Left lung (tissue), 10 donors: ENCODE data around the gene GARNL3. TPM values are rescaled to one million over a fixed set of nuclear protein-coding genes. Genes with fewer than 3 reads are reported as not detected.

Experiments
- ATAC-seq: fragments of 200-7000 bp; cut with Tn5 transposase; one replicate; pipeline ENCODE4 v1.9.1; 2020; ENCODE audit warnings: moderate library complexity
- DNase-seq, 4 donors: peaks; one replicate each; pipeline ENCODE4 v3.0.0-alpha.2; 2013 to 2020
- H3K27ac ChIP-seq, 2 donors: fragments of 200-600 bp; sonication (generic) in 1 of 2; one replicate each; pipeline versions ENCODE4 v1.5.0 to v1.8.0; 2020 to 2021
- H3K27me3 ChIP-seq, 2 donors: fragments of 200-600 bp; sonication (generic) in 1 of 2; one replicate each; pipeline versions ENCODE4 v1.5.0 to v1.8.0; 2020 to 2021
- H3K36me3 ChIP-seq, 2 donors: fragments of 200-600 bp; sonication (generic) in 1 of 2; one replicate each; pipeline versions ENCODE4 v1.5.0 to v1.8.0; 2020 to 2021
- H3K4me1 ChIP-seq, 2 donors: fragments of 200-600 bp; one replicate each; pipeline ENCODE4 v1.8.0; 2021
- H3K4me3 ChIP-seq, 2 donors: fragments of 200-600 bp; sonication (generic) in 1 of 2; one replicate each; pipeline versions ENCODE4 v1.5.0 to v1.8.0; 2020 to 2021; ENCODE audit warnings: mild to moderate bottlenecking in 1 of 2
- H3K9me3 ChIP-seq, 2 donors: fragments of 200-600 bp; sonication (generic) in 1 of 2; one replicate each; pipeline versions ENCODE4 v1.5.0 to v1.8.0; 2020 to 2021
- intact Hi-C, 2 donors: fragments of 100-400 bp; cut with DNase I; formaldehyde crosslinking; loops; one replicate each; pipeline versions ENCODE4 v1.11.2 to v1.14.2; 2022
- polyA plus RNA-seq, 6 donors: library from polyadenylated mRNA; unstranded; fragments of 120-200 nt; gene quantifications; one replicate each; pipeline ENCODE4 v1.2.1, GENCODE V29; 2013; ENCODE audit not compliant: insufficient read length in 6 of 6
- total RNA-seq, 2 donors: library from RNA; stranded (reverse); fragmentation: NEBNext Ultra II Directional; extraction: Animal tissue kit (Norgen Biotek cat#: 25700); gene quantifications; one replicate each; pipeline ENCODE4 v1.2.1, GENCODE V29; 2021
- TF ChIP-seq, protein P1 (sequence below), 2 donors: fragments of 200-600 bp; sonication (generic) in 1 of 2; IDR thresholded peaks; one replicate each; pipeline versions ENCODE4 v1.5.0 to v1.8.0; 2021; ENCODE audit warnings: antibody characterized with exemption in 2 of 2
- donor health status: DM: no; HTN: yes; CAD: no.
- donor health status: DM: no; HTN: no; CAD: no.

GARNL3 gene
- total and polyA plus RNA-seq, 8 donors: 7.4 to 40.4 (median 37.7) TPM

DNA sequence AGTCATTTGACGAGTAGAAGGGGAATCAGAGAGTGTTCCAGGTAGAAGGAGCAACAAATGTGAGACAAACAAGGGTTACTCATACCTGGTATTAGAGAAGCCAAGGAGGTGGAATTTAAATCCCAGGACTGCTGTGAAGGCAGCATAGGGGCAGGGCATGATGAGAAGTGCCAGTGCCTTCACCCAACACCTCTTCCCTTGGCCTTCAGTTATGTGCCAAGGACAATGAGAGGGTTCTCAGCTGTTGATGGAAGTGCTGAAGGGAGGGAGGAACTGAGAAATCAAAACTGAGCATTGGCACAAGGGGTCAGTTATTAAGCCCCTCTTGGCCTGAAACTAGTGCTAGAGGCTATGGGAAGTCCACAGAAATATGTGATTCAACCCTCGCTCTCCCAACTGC is 50.3 kb downstream of the GARNL3 start:
- H3K27me3 ChIP-seq: no peaks in the 10 kb centered on the region
- no peak overlapping the region for H3K27ac ChIP-seq
- no peaks in the 10 kb centered on the region for H3K9me3 ChIP-seq
- H3K4me1 ChIP-seq: peaks cover 4 to 11% of the 10 kb centered on the region in 2 donors
- DNase-seq (no peak), ATAC-seq (no peak)
- intact Hi-C loops: no loop called here
- H3K4me3 ChIP-seq: no peak overlapping the region
- TF ChIP-seq, protein P1, sequence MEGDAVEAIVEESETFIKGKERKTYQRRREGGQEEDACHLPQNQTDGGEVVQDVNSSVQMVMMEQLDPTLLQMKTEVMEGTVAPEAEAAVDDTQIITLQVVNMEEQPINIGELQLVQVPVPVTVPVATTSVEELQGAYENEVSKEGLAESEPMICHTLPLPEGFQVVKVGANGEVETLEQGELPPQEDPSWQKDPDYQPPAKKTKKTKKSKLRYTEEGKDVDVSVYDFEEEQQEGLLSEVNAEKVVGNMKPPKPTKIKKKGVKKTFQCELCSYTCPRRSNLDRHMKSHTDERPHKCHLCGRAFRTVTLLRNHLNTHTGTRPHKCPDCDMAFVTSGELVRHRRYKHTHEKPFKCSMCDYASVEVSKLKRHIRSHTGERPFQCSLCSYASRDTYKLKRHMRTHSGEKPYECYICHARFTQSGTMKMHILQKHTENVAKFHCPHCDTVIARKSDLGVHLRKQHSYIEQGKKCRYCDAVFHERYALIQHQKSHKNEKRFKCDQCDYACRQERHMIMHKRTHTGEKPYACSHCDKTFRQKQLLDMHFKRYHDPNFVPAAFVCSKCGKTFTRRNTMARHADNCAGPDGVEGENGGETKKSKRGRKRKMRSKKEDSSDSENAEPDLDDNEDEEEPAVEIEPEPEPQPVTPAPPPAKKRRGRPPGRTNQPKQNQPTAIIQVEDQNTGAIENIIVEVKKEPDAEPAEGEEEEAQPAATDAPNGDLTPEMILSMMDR (IDR thresholded peaks at IDR 0.05): no peak
- no peaks in the 10 kb centered on the region for H3K36me3 ChIP-seq

DNA sequence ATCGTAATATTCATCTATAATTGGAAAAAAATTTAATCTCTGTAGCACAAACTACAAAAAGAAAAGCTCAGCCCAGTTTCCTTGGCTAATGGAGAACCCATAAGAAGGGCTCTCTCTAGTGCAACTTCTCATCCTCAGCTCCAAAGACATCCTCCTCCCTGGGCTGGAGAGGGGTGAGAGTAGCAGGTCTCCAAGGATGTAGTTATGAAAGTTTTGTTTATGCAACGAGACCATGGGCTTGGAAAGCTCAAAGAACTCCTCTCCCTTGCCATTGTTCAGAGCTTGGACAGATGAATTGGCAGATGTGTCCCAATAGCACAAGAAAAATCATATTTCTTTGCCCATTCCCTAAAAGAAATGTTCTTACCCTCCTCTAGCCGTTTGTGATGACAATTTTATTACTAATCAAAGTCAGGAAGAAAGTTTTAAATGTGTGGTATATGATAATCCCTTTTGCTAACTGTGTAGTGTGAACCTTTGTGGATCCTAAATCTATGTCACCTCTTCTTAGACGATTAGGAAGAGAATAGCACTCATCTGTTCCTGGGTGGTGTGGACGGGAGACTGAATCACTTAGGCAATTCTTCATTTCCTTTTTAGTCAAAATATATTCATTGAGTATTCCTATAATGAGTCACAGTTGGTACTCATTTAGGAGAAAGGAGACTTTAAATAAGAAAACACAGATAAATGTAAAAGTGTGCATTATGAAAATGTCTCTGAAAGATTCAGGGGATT is 52.2 kb downstream of the GARNL3 start:
- no peak overlapping the region for H3K27ac ChIP-seq
- intact Hi-C loops: no loop called here
- no peak for ATAC-seq
- no peaks in the 10 kb centered on the region for H3K36me3 ChIP-seq
- H3K4me3 ChIP-seq: no peak overlapping the region
- DNase-seq: no peak
- H3K27me3 ChIP-seq: no peaks in the 10 kb centered on the region
- peaks cover under 1 to 4% of the 10 kb centered on the region in 2 donors for H3K4me1 ChIP-seq
- TF ChIP-seq, protein P1 (IDR thresholded peaks at IDR 0.05): no peak
- no peaks in the 10 kb centered on the region for H3K9me3 ChIP-seq

DNA sequence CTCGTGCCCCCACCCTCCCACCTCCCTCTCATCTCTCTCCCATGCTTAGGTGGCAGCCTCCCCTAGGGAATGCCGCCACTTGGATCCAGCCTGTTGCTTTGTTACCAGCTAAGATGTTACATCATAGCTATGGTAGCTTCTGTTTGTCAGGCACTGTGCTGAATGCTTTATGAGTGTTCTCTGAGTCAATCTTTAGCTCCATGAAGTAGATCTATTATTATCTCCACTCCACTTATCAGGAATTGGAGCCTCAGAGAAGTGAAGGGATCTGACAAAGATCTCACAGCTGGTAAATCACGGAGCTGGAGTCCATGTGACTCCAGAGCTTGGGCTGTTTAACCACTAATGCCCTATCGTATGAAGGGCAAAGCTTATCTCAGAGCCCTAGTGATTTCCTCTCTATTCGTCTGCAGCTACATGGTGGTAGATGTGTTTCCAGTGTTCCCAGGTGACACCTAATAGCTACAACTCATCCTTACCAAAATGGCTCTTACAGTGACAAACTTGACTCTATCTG is 54.1 kb downstream of the GARNL3 start:
- H3K4me3 ChIP-seq: no peak overlapping the region
- H3K27ac ChIP-seq: no peak overlapping the region
- H3K4me1 ChIP-seq: peaks cover 0 to 4% of the 10 kb centered on the region in 2 donors
- no peaks in the 10 kb centered on the region for H3K9me3 ChIP-seq
- TF ChIP-seq, protein P1 (IDR thresholded peaks at IDR 0.05): no peak
- intact Hi-C loops: no loop called here
- H3K36me3 ChIP-seq: no peaks in the 10 kb centered on the region
- peak; percentile 55 for ATAC-seq
- no peak for DNase-seq
- no peaks in the 10 kb centered on the region for H3K27me3 ChIP-seq

DNA sequence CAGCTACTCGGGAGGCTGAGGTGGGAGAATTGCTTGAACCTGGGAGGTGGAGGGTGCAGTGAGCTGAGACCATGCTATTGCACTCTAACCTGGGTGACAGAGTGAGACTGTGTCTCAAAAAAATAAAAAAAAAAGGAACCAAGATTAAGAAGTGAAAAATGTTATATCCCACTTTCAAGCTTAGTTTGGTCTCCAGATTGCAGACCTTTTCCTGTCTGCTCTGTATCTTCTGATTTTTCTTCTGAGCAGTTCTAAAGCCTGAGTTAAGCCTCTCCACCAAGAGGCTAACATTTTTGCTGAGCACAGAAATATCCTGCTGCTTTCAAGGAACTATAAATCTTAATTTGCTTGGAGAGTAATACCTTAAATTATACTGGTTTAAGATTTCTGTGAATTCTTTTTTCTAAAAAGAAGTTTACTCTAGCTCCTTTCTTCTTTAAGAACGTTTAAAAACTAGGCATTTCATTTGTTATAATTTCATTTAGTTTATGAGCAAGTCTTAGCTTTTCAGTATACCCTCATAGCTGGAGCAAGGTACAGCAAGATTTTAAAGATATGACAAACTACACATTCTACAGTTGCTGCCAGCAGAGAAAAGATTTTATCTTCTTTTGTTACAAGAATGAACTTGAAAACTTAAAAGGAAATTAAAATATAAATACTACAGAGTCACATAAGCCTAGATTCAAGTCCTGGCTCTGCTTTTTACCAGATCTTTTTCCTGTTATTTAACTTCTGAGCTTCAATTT is 55.0 kb downstream of the GARNL3 start:
- Histone ChIP-seq H3K27me3 (no peaks in the 10 kb centered on the region), H3K4me1 (peaks cover 0 to 4% of the 10 kb centered on the region in 2 donors), H3K36me3 (no peaks in the 10 kb centered on the region), H3K27ac (peak overlapping the region in 1 of 2 donors; percentile 14), H3K9me3 (no peaks in the 10 kb centered on the region), H3K4me3 (no peak overlapping the region)
- ATAC-seq: no peak
- intact Hi-C loops: no loop called here
- TF ChIP-seq, protein P1 (IDR thresholded peaks at IDR 0.05): no peak
- no peak for DNase-seq

DNA sequence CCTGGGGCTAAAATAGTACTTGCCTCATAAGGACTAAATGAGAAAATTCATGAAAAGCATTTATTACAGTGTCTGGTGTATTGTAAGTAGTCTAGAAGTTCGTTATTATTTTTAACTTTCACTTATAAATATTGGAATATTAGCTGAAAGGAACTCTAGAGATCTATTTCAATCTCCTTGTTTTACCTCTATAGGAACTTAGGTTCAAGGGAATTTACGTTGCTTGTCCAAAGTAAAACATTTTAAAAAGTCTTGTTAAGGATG is 55.5 kb downstream of the GARNL3 start:
- Histone ChIP-seq H3K27me3 (no peaks in the 10 kb centered on the region), H3K27ac (no peak overlapping the region), H3K4me1 (peaks cover 0 to 4% of the 10 kb centered on the region in 2 donors), H3K9me3 (no peaks in the 10 kb centered on the region), H3K36me3 (no peaks in the 10 kb centered on the region), H3K4me3 (no peak overlapping the region)
- intact Hi-C loops: no loop called here
- no peak for DNase-seq
- TF ChIP-seq, protein P1 (IDR thresholded peaks at IDR 0.05): no peak
- no peak for ATAC-seq
